H1 (cell line): Measurements from ENCODE around the gene FOXK1. TPM values are rescaled to one million over a fixed set of nuclear protein-coding genes. Genes with fewer than 3 reads are reported as not detected.

Source experiments
- CTCF ChIA-PET: fragments of 300-600 bp; sonication (Branson Sonifier 250); formaldehyde crosslinking; loops from one replicate; lab custom pipeline; 2021; ENCODE audit not compliant: partially characterized antibody; lab: Charles Lee
- POLR2A ChIA-PET: fragments of 300-600 bp; sonication (Branson Sonifier 250); formaldehyde crosslinking; loops from one replicate; lab custom pipeline; 2021; ENCODE audit warnings: inconsistent platforms; ENCODE audit not compliant: partially characterized antibody; lab: Charles Lee
- DNase-seq, 2 experiments: peaks; one replicate each; pipeline versions ENCODE4 v3.0.0 to v3.0.0-alpha.2; 2010 to 2022; ENCODE audit warnings: low spot score in 2 of 2, low read depth in 1 of 2, mixed read lengths in 1 of 2
- FAIRE-seq: peaks from 2 replicates; lab custom pipeline; 2011; peaks lifted over from hg19 to GRCh38; lab: Jason Lieb, UNC
- H2AFZ ChIP-seq: 2 replicates; pipeline ENCODE4 v1.8.1; 2012; ENCODE audit warnings: low read length, inconsistent platforms
- H2AK5ac ChIP-seq: 2 replicates; pipeline ENCODE4 v1.6.1; 2013; ENCODE audit warnings: low read depth, low read length
- H2BK120ac ChIP-seq: replicated peaks from 2 replicates; pipeline ENCODE3; 2013; ENCODE audit warnings: low read depth, low read length, inconsistent platforms
- H2BK12ac ChIP-seq: 2 replicates; pipeline ENCODE4 v1.6.1; 2013; ENCODE audit warnings: low read depth, low read length
- H2BK15ac ChIP-seq: 2 replicates; pipeline ENCODE4 v1.6.1; 2013; ENCODE audit warnings: low read length
- H2BK20ac ChIP-seq: 2 replicates; pipeline ENCODE4 v1.6.1; 2013; ENCODE audit warnings: low read length
- H2BK5ac ChIP-seq: 2 replicates; pipeline ENCODE4 v1.6.1; 2013; ENCODE audit warnings: low read depth, low read length
- H3K14ac ChIP-seq: 2 replicates; pipeline ENCODE4 v1.6.1; 2013; ENCODE audit warnings: inconsistent platforms; ENCODE audit not compliant: insufficient read length
- H3K18ac ChIP-seq: 2 replicates; pipeline ENCODE4 v1.6.1; 2013; ENCODE audit warnings: low read length; ENCODE audit errors: extremely low read depth
- H3K23ac ChIP-seq: 2 replicates; pipeline ENCODE4 v1.6.1; 2013; ENCODE audit warnings: inconsistent platforms; ENCODE audit not compliant: insufficient read length
- H3K23me2 ChIP-seq: 2 replicates; pipeline ENCODE4 v1.6.1; 2013; ENCODE audit warnings: low read depth, low read length
- H3K27ac ChIP-seq: 2 replicates; pipeline ENCODE4 v1.6.1; 2011; ENCODE audit warnings: low read depth, low read length, inconsistent platforms
- H3K27me3 ChIP-seq, 4 experiments: replicated peaks in 1 of 4; 1 replicate in 1 of 4; 2 replicates in 3 of 4; pipeline versions ENCODE4 v1.6.1 to v1.8.1; 2011 to 2013; ENCODE audit warnings: low read length in 3 of 4, mild to moderate bottlenecking in 3 of 4, inconsistent platforms in 2 of 4, mixed read lengths in 2 of 4, moderate library complexity in 1 of 4; ENCODE audit not compliant: control insufficient read depth in 3 of 4, insufficient read depth in 3 of 4; ENCODE audit errors: extremely low read depth in 1 of 4
- H3K36me3 ChIP-seq, 4 experiments: 2 replicates each; pipeline versions ENCODE4 v1.6.1 to v1.8.1; 2011 to 2013; ENCODE audit warnings: mild to moderate bottlenecking in 4 of 4, low read length in 3 of 4, moderate library complexity in 2 of 4, control low read depth in 1 of 4, inconsistent platforms in 1 of 4; ENCODE audit not compliant: insufficient read depth in 4 of 4, control insufficient read depth in 2 of 4
- H3K4ac ChIP-seq: replicated peaks from 2 replicates; pipeline ENCODE3; 2013; ENCODE audit warnings: low read length, low read depth, mixed read lengths, inconsistent platforms; ENCODE audit not compliant: insufficient read length
- H3K4me1 ChIP-seq, 4 experiments: replicated peaks in 1 of 4; 1 replicate in 1 of 4; 2 replicates in 3 of 4; pipeline versions ENCODE4 v1.6.1 to v1.8.1; 2011 to 2013; ENCODE audit warnings: low read length in 3 of 4, inconsistent platforms in 2 of 4, mixed read lengths in 1 of 4; ENCODE audit not compliant: insufficient read depth in 4 of 4, control insufficient read depth in 3 of 4
- H3K4me2 ChIP-seq, 2 experiments: 2 replicates each; pipeline versions ENCODE4 v1.6.1 to v1.8.1; 2011 to 2013; ENCODE audit warnings: low read depth in 2 of 2, low read length in 2 of 2, control low read depth in 1 of 2, inconsistent platforms in 1 of 2, mild to moderate bottlenecking in 1 of 2; ENCODE audit not compliant: insufficient read depth in 1 of 2
- H3K4me3 ChIP-seq, 4 experiments: fragments of 200-600, 300-600 bp in 1 of 4; sonication (generic), shearing (Covaris generic), sonication (Bioruptor Twin) in 1 of 4; 2 replicates each; pipeline versions ENCODE4 v1.5.1 to v1.8.1; 2011 to 2016; ENCODE audit warnings: low read length in 4 of 4, low read depth in 3 of 4, control low read depth in 2 of 4, inconsistent platforms in 2 of 4, mild to moderate bottlenecking in 2 of 4, mixed read lengths in 1 of 4, moderate library complexity in 1 of 4; ENCODE audit not compliant: insufficient read depth in 2 of 4; ENCODE audit errors: extremely low read depth in 1 of 4
- H3K56ac ChIP-seq: replicated peaks from 2 replicates; pipeline ENCODE3; 2013; ENCODE audit warnings: low read depth, mild to moderate bottlenecking, mixed read lengths, low read length, inconsistent platforms; ENCODE audit not compliant: insufficient read length
- H3K79me1 ChIP-seq: 2 replicates; pipeline ENCODE4 v1.6.1; 2013; ENCODE audit warnings: low read depth, low read length, control low read depth
- H3K79me2 ChIP-seq, 2 experiments: 2 replicates each; pipeline versions ENCODE4 v1.6.1 to v1.8.1; 2012 to 2013; ENCODE audit warnings: low read length in 2 of 2, mild to moderate bottlenecking in 2 of 2, inconsistent platforms in 1 of 2; ENCODE audit not compliant: insufficient read depth in 2 of 2, control insufficient read depth in 1 of 2
- H3K9ac ChIP-seq, 4 experiments: replicated peaks in 1 of 4; 1 replicate in 1 of 4; 2 replicates in 3 of 4; pipeline versions ENCODE4 v1.6.1 to v1.8.1; 2011 to 2013; ENCODE audit warnings: low read depth in 3 of 4, low read length in 3 of 4, control low read depth in 2 of 4, mild to moderate bottlenecking in 2 of 4, moderate library complexity in 2 of 4, inconsistent platforms in 1 of 4; ENCODE audit errors: extremely low read depth in 1 of 4
- H3K9me3 ChIP-seq, 2 experiments: 2 replicates each; pipeline versions ENCODE4 v1.6.1 to v1.8.1; 2012 to 2013; ENCODE audit warnings: mild to moderate bottlenecking in 2 of 2, moderate library complexity in 2 of 2, control low read depth in 1 of 2, inconsistent platforms in 1 of 2, low read depth in 1 of 2, low read length in 1 of 2, mixed read lengths in 1 of 2; ENCODE audit not compliant: insufficient read depth in 2 of 2
- H4K20me1 ChIP-seq, 2 experiments: replicated peaks in 1 of 2; 2 replicates each; pipeline versions ENCODE3 to v1.8.1; 2011 to 2013; ENCODE audit warnings: inconsistent platforms in 2 of 2, low read length in 2 of 2, mild to moderate bottlenecking in 1 of 2; ENCODE audit not compliant: insufficient read depth in 2 of 2, control insufficient read depth in 1 of 2
- H4K5ac ChIP-seq: 2 replicates; pipeline ENCODE4 v1.6.1; 2013; ENCODE audit warnings: low read length, low read depth, mixed read lengths, inconsistent platforms; ENCODE audit not compliant: insufficient read length
- H4K8ac ChIP-seq: 2 replicates; pipeline ENCODE4 v1.8.0; 2013; ENCODE audit warnings: mild to moderate bottlenecking, moderate library complexity, low read length, inconsistent platforms; ENCODE audit not compliant: insufficient read depth; ENCODE audit errors: extremely low read depth
- H4K91ac ChIP-seq: replicated peaks from 2 replicates; pipeline ENCODE3; 2013; ENCODE audit warnings: low read length, mixed read lengths, inconsistent platforms; ENCODE audit not compliant: insufficient read length
- MAFK ChIP-seq: IDR thresholded peaks from 2 replicates; pipeline ENCODE4 v1.6.1; 2012; ENCODE audit warnings: low read depth, mild to moderate bottlenecking, improper control_type of control experiment, low read length
- TCF12 ChIP-seq: IDR thresholded peaks from 2 replicates; pipeline ENCODE4 v1.6.1; 2011; ENCODE audit warnings: low read depth, mild to moderate bottlenecking, low read length
- WGBS, 2 experiments: shearing (Covaris generic) in 1 of 2; methylation state at CpG; one replicate each; pipeline versions ENCODE4 v1.1.6 to v1.1.7; 2013 to 2015; ENCODE audit warnings: low lambda C conversion rate in 2 of 2, mixed read lengths in 2 of 2, inconsistent platforms in 1 of 2, low coverage in 1 of 2, missing lambda C conversion rate in 1 of 2; ENCODE audit not compliant: insufficient replicate concordance in 2 of 2, insufficient coverage in 1 of 2, insufficient read length in 1 of 2; ENCODE audit errors: extremely low coverage in 1 of 2, missing lambda C conversion rate in 1 of 2; 5-methylcytosine and 5-hydroxymethylcytosine counted together
- polyA plus RNA-seq, 7 experiments: library from polyadenylated mRNA; depleted of rRNA in 3 of 7; stranded (reverse) in 5 of 7; unstranded in 2 of 7; fragments of >200 nt in 5 of 7; fragments of 200-250 nt in 2 of 7; gene quantifications; 1 replicate in 5 of 7; 2 replicates in 1 of 7; 4 replicates in 1 of 7; pipeline versions ENCODE4 v1.2.1 to v1.2.3, GENCODE V29; 2011 to 2013; ENCODE audit warnings: missing spikeins in 2 of 7, mixed read lengths in 2 of 7
- total RNA-seq: library from RNA; stranded (reverse); fragmentation: NEBNext Ultra II Directional; extraction: Animal tissue kit (Norgen Biotek cat#: 25700); gene quantifications from 2 replicates; pipeline ENCODE4 v1.2.1, GENCODE V29; 2021

Gene FOXK1
- total and polyA plus RNA-seq, 2 of the 8 experiments (the other 6 are each of a cell fraction or from before 2014, with no cell fraction given), result 2.0 to 8.5 TPM

GRCh38 chr7:4737300-4737699, 55.2 kb downstream of the FOXK1 start:
- Histone ChIP-seq H2BK120ac (no peak overlapping the region), H3K23me2 (no peaks in the 10 kb centered on the region), H2AFZ (no peak overlapping the region), H3K18ac (no peak overlapping the region), H4K20me1 (peaks cover 13 to 18% of the 10 kb centered on the region in 2 experiments), H3K27ac (no peak overlapping the region), H4K91ac (no peak overlapping the region), H3K14ac (no peak overlapping the region), H3K4me3 (no peak overlapping the region), H2BK15ac (no peak overlapping the region), H2BK20ac (no peak overlapping the region), H2BK5ac (no peak overlapping the region), H2AK5ac (peak overlapping the region; percentile 91; the same call in 1 of the 2 replicates), H3K9ac (no peak overlapping the region), H3K36me3 (no peaks in the 10 kb centered on the region), H3K4ac (no peak overlapping the region), H3K27me3 (peaks cover 0 to 17% (median 8%) of the 10 kb centered on the region in 4 experiments; a peak in 6 of 7 replicates), H3K4me2 (no peak overlapping the region), H4K5ac (no peak overlapping the region), H3K79me1 (peaks cover 4% of the 10 kb centered on the region; the same call in 1 of the 2 replicates), H3K23ac (no peak overlapping the region), H2BK12ac (peak overlapping the region; percentile 60; the same call in 1 of the 2 replicates), H3K56ac (no peak overlapping the region), H4K8ac (no peak overlapping the region), H3K4me1 (peaks cover 1 to 6% (median 4%) of the 10 kb centered on the region in 4 experiments; a peak in 4 of 7 replicates), H3K79me2 (no peaks in the 10 kb centered on the region), H3K9me3 (no peaks in the 10 kb centered on the region)
- DNase-seq (no peak), FAIRE-seq (no peak)
- ChIA-PET CTCF (interaction anchor here (1.1 kb wide), 1 partner anchor 22 kb away, joined by 3 read pairs; no protein-coding TSS in a partner anchor), POLR2A (no interaction called here)
- WGBS, 2 experiments, result 90% methylated on average over 14 of the region's 15 CpGs; no CpG with 5 or more reads in 1 of the 2 experiments
- TF ChIP-seq TCF12, result no peak
- no peak for TF ChIP-seq MAFK
